Uterus (tissue), 4 donors: ENCODE results near the gene MIPEP. TPM values are rescaled to one million over a fixed set of nuclear protein-coding genes. Genes with fewer than 3 reads are reported as not detected.
A peak's percentile ranks its signal among the peaks of the same experiment; 100 is the strongest.

Source experiments
- DNase-seq, 2 donors: peaks; one replicate each; pipeline ENCODE4 v3.0.0-alpha.2; 2019 to 2020
- H3K27ac ChIP-seq, 2 donors: fragments of 200-600 bp; sonication (generic); 1 replicate in 1 of 2; 2 replicates in 1 of 2; pipeline ENCODE4 v1.5.1; 2016 to 2018
- H3K27me3 ChIP-seq, 2 donors: fragments of 200-600 bp; sonication (generic); one replicate each; pipeline ENCODE4 v1.5.1; 2018 to 2019; ENCODE audit warnings: control low read depth in 1 of 2
- H3K36me3 ChIP-seq, 2 donors: fragments of 200-600 bp; sonication (generic); one replicate each; pipeline ENCODE4 v1.5.1; 2019; ENCODE audit warnings: control low read depth in 1 of 2
- H3K4me1 ChIP-seq, 2 donors: fragments of 200-600 bp; sonication (generic); one replicate each; pipeline ENCODE4 v1.5.1; 2018 to 2019; ENCODE audit warnings: control low read depth in 1 of 2
- H3K4me3 ChIP-seq, 2 donors: fragments of 200-600 bp; sonication (generic); 1 replicate in 1 of 2; 2 replicates in 1 of 2; pipeline ENCODE4 v1.5.1; 2018 to 2019; ENCODE audit warnings: mild to moderate bottlenecking in 1 of 2
- H3K9me3 ChIP-seq, 2 donors: fragments of 200-600 bp; sonication (generic); one replicate each; pipeline ENCODE4 v1.5.1; 2019; ENCODE audit warnings: control low read depth in 1 of 2
- POLR2A ChIP-seq, 2 donors: fragments of 450-650 bp; IDR thresholded peaks; one replicate each; pipeline ENCODE4 v1.6.1; 2016; ENCODE audit warnings: antibody characterized with exemption in 2 of 2, mild to moderate bottlenecking in 1 of 2, moderate library complexity in 1 of 2
- intact Hi-C: fragments of 100-400 bp; cut with DNase I; formaldehyde crosslinking; loops from one replicate; pipeline ENCODE4 v1.15.1; 2023; ENCODE audit warnings: low total_unique reads
- total RNA-seq, 4 donors: library from RNA; depleted of rRNA in 3 of 4; stranded (reverse); fragments of >200 nt in 3 of 4; gene quantifications; one replicate each; pipeline versions ENCODE4 v1.1.0 to v1.2.4, GENCODE V29; 2014 to 2023
- TF ChIP-seq, protein P1 (sequence below), 4 experiments: fragments of 200-600 bp in 2 of 4; fragments of 450-650 bp in 2 of 4; sonication (generic) in 2 of 4; IDR thresholded peaks; one replicate each; pipeline ENCODE4 v1.5.1; 2016 to 2019; ENCODE audit warnings: antibody characterized with exemption in 4 of 4, mild to moderate bottlenecking in 2 of 4, moderate library complexity in 1 of 4
- donor health status: DM: yes; HTN: yes; CAD: no.

Gene MIPEP
- total RNA-seq, 4 donors from 2014 or later: 0.77 to 31.5 (median 19.3) TPM

DNA sequence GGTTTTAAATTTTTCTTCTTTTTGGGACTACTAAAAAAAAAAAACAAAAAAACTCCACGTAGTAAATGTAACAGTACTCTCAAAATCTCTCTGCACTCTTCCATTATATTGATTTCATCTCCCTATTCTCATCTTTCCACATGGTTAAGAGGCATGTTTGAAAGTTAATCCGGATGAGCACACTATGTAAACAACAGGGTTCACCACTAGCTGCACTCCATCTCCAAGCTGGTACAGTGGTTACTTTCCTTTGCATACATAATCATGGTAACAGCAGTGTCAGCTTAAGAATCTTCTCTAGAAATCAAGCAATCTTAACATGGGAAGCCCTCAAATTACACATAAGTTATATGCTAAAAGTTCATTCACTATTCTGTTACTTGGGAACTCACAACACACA lies 92.6 kb downstream of the MIPEP start:
- DNase-seq: no peak
- H3K4me1 ChIP-seq: no peaks in the 10 kb centered on the region
- H3K9me3 ChIP-seq: no peaks in the 10 kb centered on the region
- no peak overlapping the region for H3K27ac ChIP-seq
- TF ChIP-seq, protein P1, sequence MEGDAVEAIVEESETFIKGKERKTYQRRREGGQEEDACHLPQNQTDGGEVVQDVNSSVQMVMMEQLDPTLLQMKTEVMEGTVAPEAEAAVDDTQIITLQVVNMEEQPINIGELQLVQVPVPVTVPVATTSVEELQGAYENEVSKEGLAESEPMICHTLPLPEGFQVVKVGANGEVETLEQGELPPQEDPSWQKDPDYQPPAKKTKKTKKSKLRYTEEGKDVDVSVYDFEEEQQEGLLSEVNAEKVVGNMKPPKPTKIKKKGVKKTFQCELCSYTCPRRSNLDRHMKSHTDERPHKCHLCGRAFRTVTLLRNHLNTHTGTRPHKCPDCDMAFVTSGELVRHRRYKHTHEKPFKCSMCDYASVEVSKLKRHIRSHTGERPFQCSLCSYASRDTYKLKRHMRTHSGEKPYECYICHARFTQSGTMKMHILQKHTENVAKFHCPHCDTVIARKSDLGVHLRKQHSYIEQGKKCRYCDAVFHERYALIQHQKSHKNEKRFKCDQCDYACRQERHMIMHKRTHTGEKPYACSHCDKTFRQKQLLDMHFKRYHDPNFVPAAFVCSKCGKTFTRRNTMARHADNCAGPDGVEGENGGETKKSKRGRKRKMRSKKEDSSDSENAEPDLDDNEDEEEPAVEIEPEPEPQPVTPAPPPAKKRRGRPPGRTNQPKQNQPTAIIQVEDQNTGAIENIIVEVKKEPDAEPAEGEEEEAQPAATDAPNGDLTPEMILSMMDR (IDR thresholded peaks at IDR 0.05): no peak
- no peak for TF ChIP-seq POLR2A (IDR thresholded peaks at IDR 0.05)
- H3K36me3 ChIP-seq: no peaks in the 10 kb centered on the region
- intact Hi-C loops: no loop called here
- no peak overlapping the region for H3K4me3 ChIP-seq
- H3K27me3 ChIP-seq: no peaks in the 10 kb centered on the region

- TF ChIP-seq, protein P1 (IDR thresholded peaks at IDR 0.05): no peak
- TF ChIP-seq POLR2A (IDR thresholded peaks at IDR 0.05): no peak
- intact Hi-C loops: no loop called here
- peak overlapping the region in 1 of 2 donors; percentile 33 for H3K27ac ChIP-seq
- no peaks in the 10 kb centered on the region for H3K27me3 ChIP-seq
- H3K4me3 ChIP-seq: no peak overlapping the region
- DNase-seq: no peak
- no peaks in the 10 kb centered on the region for H3K9me3 ChIP-seq
- no peaks in the 10 kb centered on the region for H3K36me3 ChIP-seq
- H3K4me1 ChIP-seq: no peaks in the 10 kb centered on the region
Observed at GRCh38 chr13:23794267-23795161, 94.7 kb downstream of the MIPEP start.

DNA sequence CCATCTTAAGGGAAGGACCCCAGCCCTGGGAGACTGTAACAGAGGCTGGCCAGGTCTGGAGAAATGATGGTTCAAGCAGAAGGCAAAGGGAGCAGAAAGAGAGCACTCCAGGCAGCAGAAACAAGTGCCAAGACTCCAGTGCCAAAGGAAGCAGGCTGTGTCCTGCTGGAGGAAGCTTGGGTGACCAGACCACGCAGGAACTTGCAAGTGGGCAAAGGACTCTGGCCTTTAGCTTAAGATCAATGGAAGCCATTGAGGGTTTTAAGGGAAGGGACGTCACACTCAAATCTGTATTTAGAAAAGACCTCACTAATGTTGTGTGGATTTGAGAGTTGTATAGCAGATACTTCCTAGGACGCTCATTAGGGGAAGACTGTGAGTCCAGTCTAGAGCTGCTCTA lies 95.5 kb downstream of the MIPEP start:
- Histone ChIP-seq H3K9me3 (no peaks in the 10 kb centered on the region), H3K27ac (no peak overlapping the region), H3K36me3 (no peaks in the 10 kb centered on the region), H3K4me3 (no peak overlapping the region), H3K27me3 (no peaks in the 10 kb centered on the region), H3K4me1 (no peaks in the 10 kb centered on the region)
- no peak for TF ChIP-seq POLR2A (IDR thresholded peaks at IDR 0.05)
- TF ChIP-seq, protein P1 (IDR thresholded peaks at IDR 0.05): no peak
- DNase-seq: no peak
- intact Hi-C loops: no loop called here

DNA sequence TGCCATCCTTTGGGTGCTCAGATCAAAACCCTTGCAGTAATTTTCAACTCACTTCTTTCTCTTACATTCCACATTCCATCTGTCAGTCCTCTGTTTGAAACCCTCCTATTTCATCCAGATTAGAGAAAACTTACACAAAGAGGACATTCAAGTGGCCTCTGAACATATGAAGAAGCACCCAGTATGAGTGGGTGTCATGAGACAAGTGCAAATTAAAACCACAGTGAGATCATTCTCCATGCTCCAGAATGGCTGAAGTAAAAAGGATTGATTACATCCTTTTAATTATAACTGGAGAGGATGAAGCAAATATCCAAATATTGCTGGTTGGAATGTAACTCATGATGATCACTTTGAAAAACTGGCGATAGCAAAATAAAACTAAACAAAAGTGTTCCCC lies 96.5 kb downstream of the MIPEP start:
- no peaks in the 10 kb centered on the region for H3K4me1 ChIP-seq
- H3K27me3 ChIP-seq: no peaks in the 10 kb centered on the region
- no peak for DNase-seq
- TF ChIP-seq, protein P1 (IDR thresholded peaks at IDR 0.05): no peak
- no peak for TF ChIP-seq POLR2A (IDR thresholded peaks at IDR 0.05)
- no peaks in the 10 kb centered on the region for H3K9me3 ChIP-seq
- H3K36me3 ChIP-seq: no peaks in the 10 kb centered on the region
- H3K4me3 ChIP-seq: no peak overlapping the region
- intact Hi-C loops: no loop called here
- no peak overlapping the region for H3K27ac ChIP-seq

DNA sequence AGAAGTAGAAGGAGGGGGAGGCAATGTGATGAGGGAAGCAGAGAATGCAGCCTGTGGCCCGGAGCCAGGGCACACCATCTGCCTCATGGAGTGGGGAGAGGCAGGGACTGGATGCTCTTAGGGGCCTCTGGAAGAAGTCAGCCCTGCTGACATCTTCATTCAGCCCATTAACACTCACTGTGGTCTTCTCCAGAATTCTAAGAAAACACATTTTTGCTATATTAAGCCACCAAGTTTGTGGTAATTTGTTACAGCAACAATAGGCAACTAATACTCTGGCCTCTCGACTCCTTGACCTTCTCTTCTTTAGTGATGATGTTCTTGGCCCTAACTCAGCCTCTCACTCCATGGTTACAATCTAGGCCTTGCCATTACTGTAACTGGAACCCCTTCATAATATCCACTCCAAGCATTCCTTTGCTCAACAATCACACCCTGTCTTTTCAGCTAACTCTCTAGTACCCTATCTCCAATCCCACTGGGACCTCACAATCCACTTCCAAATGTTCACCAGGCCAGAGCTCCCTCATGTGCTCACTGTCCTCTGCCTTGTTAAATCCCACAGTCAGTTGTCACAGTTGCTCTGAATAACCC lies 98.5 kb downstream of the MIPEP start:
- H3K36me3 ChIP-seq: no peaks in the 10 kb centered on the region
- no peaks in the 10 kb centered on the region for H3K9me3 ChIP-seq
- no peaks in the 10 kb centered on the region for H3K27me3 ChIP-seq
- no peaks in the 10 kb centered on the region for H3K4me1 ChIP-seq
- no peak for DNase-seq
- intact Hi-C loops: no loop called here
- TF ChIP-seq, protein P1 (IDR thresholded peaks at IDR 0.05): no peak
- no peak for TF ChIP-seq POLR2A (IDR thresholded peaks at IDR 0.05)
- H3K27ac ChIP-seq: no peak overlapping the region
- H3K4me3 ChIP-seq: no peak overlapping the region
